ENCODE results near the gene ATG13. TPM values are rescaled to one million over a fixed set of nuclear protein-coding genes. Genes with fewer than 3 reads are reported as not detected.

ATG13 gene
- total RNA-seq, 6 experiments from 2014 or later = 64.2 to 94.0 (median 85.3) TPM

- Mint-ChIP-seq H3K27me3 (ENCODE audit: insufficient read depth) (0 out of 2 replicates have a peak, but pooled peaks cover 1% of the 10 kb centered on the region), H3K9me3 (no peaks in the 10 kb centered on the region), H3K36me3 (ENCODE audit: low read depth) (no peaks in the 10 kb centered on the region), H3K4me1 (ENCODE audit: low read depth) (peaks cover 15% of the 10 kb centered on the region), H3K27ac (no peak overlapping the region), H3K4me3 (no peak overlapping the region)
- DNase-seq = no peak
- TF ChIP-seq, protein P1, sequence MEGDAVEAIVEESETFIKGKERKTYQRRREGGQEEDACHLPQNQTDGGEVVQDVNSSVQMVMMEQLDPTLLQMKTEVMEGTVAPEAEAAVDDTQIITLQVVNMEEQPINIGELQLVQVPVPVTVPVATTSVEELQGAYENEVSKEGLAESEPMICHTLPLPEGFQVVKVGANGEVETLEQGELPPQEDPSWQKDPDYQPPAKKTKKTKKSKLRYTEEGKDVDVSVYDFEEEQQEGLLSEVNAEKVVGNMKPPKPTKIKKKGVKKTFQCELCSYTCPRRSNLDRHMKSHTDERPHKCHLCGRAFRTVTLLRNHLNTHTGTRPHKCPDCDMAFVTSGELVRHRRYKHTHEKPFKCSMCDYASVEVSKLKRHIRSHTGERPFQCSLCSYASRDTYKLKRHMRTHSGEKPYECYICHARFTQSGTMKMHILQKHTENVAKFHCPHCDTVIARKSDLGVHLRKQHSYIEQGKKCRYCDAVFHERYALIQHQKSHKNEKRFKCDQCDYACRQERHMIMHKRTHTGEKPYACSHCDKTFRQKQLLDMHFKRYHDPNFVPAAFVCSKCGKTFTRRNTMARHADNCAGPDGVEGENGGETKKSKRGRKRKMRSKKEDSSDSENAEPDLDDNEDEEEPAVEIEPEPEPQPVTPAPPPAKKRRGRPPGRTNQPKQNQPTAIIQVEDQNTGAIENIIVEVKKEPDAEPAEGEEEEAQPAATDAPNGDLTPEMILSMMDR (IDR thresholded peaks at IDR 0.05) = no peak
These were observed 5.6 kb upstream of the ATG13 start for GRCh38 chr11:46611526-46612304.

GRCh38 chr11:46612326-46612725 lies 5.0 kb upstream of the ATG13 start:
- H3K27me3 Mint-ChIP-seq (ENCODE audit: insufficient read depth) = 0 out of 2 replicates have a peak, but pooled peaks cover 1% of the 10 kb centered on the region
- no peaks in the 10 kb centered on the region for H3K9me3 Mint-ChIP-seq
- no peaks in the 10 kb centered on the region for H3K36me3 Mint-ChIP-seq (ENCODE audit: low read depth)
- H3K4me1 Mint-ChIP-seq (ENCODE audit: low read depth) = peaks cover 15% of the 10 kb centered on the region
- H3K27ac Mint-ChIP-seq = no peak overlapping the region
- TF ChIP-seq, protein P1 (IDR thresholded peaks at IDR 0.05) = no peak
- H3K4me3 Mint-ChIP-seq = no peak overlapping the region
- DNase-seq = no peak

DNA sequence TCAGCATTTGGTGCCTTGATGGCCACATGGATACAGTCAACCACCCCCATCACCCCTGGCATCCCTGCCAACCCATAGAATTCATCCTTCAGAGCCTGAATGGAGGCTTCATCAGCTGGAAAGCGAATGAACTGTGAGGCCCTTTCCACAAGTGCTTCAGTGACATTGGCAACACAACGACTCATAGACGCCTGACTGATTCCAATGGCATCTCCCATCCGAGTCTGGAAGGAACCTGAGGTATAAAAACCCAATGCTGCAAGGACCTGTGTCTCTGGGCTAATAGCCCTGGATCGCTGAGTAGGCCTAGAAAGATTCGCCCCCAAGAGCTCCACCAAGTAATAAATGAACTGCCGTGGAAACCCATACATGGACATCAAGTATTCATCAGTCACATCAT lies 1.6 kb upstream of the ATG13 start:
- DNase-seq = peak; percentile 45
- H3K9me3 Mint-ChIP-seq = no peaks in the 10 kb centered on the region
- peak overlapping the region; percentile 99 for H3K4me3 Mint-ChIP-seq
- peaks cover 4% of the 10 kb centered on the region; the same call in 1 of the 2 replicates for H3K27me3 Mint-ChIP-seq (ENCODE audit: insufficient read depth)
- peak overlapping the region; percentile 100 for H3K27ac Mint-ChIP-seq
- TF ChIP-seq, protein P1 (IDR thresholded peaks at IDR 0.05) = no peak
- H3K36me3 Mint-ChIP-seq (ENCODE audit: low read depth) = no peaks in the 10 kb centered on the region
- peaks cover 29% of the 10 kb centered on the region for H3K4me1 Mint-ChIP-seq (ENCODE audit: low read depth)

- Mint-ChIP-seq H3K27me3 (ENCODE audit: insufficient read depth) (peaks cover 4% of the 10 kb centered on the region; the same call in 1 of the 2 replicates), H3K27ac (peak overlapping the region; percentile 100), H3K4me1 (ENCODE audit: low read depth) (peaks cover 29% of the 10 kb centered on the region), H3K4me3 (peak overlapping the region; percentile 99), H3K9me3 (no peaks in the 10 kb centered on the region), H3K36me3 (ENCODE audit: low read depth) (0 out of 2 replicates have a peak, but pooled peaks cover 4% of the 10 kb centered on the region)
- TF ChIP-seq, protein P1 (IDR thresholded peaks at IDR 0.05) = no peak
- DNase-seq = no peak
These were observed 711 bp upstream of the ATG13 start for GRCh38 chr11:46616551-46617133.

GRCh38 chr11:46617972-46618314 lies 590 bp downstream of the ATG13 start:
- no peaks in the 10 kb centered on the region for H3K9me3 Mint-ChIP-seq
- H3K4me3 Mint-ChIP-seq = peak overlapping the region; percentile 99
- peak overlapping the region; percentile 100 for H3K27ac Mint-ChIP-seq
- DNase-seq = no peak
- peaks cover 29% of the 10 kb centered on the region for H3K4me1 Mint-ChIP-seq (ENCODE audit: low read depth)
- H3K36me3 Mint-ChIP-seq (ENCODE audit: low read depth) = 0 out of 2 replicates have a peak, but pooled peaks cover 5% of the 10 kb centered on the region
- peaks cover 4% of the 10 kb centered on the region; the same call in 1 of the 2 replicates for H3K27me3 Mint-ChIP-seq (ENCODE audit: insufficient read depth)
- TF ChIP-seq, protein P1 (IDR thresholded peaks at IDR 0.05) = peak; percentile 40; the same call in 1 of the 2 replicates
